Stimulated activated CD8-positive, alpha-beta memory T cell treated with anti-CD3 and anti-CD28 coated beads, Interleukin-12 subunit alpha, Interleukin-12 subunit beta, amount 100 ng/mL, for 24 hours (primary cell): ENCODE data around the gene ICAM5.
"Not testable (repeated sequence)": the region's sequence is repeated elsewhere in the genome, so short reads cannot be mapped to it uniquely, and the experiment has no call there.

ENCODE experiments used
- DNase-seq: peaks from one replicate; pipeline ENCODE4 v3.0.0-alpha.2; 2020; ENCODE audit errors: extremely low read depth

Gene ICAM5

DNA sequence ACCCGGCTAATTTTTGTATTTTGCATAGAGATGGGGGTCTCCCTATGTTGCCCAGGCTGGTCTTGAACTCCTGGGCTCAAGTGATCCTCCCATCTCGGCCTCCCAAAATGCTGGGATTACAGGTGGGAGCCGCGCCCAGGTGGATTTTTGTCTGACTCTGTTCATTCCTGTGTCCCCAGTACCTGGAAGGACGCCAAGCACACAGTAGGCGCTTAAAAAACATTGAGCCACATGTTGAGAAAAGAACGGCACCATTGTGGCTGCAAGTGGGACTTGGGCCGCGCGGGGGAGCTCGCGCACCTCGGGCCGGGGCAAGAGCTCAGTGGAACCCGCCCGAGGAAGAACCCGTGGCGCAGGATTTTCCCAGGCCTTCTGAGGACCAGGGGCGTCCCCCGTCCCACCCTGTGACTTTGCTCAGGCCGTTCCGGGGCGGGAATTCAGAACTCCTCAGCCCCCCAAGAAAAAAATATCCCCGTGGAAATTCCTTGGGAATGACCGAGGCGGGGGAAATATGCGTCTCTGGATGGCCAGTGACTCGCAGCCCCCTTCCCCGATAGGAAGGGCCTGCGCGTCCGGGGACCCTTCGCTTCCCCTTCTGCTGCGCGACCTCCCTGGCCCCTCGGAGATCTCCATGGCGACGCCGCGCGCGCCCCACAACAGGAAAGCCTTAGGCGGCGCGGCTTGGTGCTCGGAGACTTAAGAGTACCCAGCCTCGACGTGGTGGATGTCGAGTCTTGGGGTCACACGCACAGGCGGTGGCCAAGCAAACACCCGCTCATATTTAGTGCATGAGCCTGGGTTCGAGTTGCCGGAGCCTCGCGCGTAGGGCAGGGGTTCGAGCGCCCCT, 20.2 kb upstream of the ICAM5 start:
- no peak for DNase-seq

DNA sequence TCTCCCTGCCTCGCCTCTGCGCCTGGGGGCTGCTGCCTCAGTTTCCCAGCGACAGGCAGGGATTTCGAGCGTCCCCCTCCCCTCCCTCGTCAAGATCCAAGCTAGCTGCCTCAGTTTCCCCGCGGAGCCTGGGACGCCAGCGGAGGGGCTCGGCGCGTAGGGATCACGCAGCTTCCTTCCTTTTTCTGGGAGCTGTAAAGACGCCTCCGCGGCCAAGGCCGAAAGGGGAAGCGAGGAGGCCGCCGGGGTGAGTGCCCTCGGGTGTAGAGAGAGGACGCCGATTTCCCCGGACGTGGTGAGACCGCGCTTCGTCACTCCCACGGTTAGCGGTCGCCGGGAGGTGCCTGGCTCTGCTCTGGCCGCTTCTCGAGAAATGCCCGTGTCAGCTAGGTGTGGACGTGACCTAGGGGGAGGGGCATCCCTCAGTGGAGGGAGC, 19.6 kb upstream of the ICAM5 start:
- DNase-seq = no peak

DNA sequence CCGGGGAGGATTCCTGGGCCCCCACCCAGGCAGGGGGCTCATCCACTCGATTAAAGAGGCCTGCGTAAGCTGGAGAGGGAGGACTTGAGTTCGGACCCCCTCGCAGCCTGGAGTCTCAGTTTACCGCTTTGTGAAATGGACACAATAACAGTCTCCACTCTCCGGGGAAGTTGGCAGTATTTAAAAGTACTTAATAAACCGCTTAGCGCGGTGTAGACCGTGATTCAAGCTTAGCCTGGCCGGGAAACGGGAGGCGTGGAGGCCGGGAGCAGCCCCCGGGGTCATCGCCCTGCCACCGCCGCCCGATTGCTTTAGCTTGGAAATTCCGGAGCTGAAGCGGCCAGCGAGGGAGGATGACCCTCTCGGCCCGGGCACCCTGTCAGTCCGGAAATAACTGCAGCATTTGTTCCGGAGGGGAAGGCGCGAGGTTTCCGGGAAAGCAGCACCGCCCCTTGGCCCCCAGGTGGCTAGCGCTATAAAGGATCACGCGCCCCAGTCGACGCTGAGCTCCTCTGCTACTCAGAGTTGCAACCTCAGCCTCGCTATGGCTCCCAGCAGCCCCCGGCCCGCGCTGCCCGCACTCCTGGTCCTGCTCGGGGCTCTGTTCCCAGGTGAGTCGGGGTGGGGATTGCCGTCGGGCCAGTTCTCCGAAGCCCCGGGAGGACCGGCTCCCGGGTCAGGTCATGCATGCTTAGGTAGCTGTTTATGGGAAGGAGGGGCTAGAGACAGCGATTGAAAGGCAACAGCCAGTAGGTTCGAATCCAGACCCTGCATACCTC, 18.9 kb upstream of the ICAM5 start, which contains the start of gene ICAM1:
Gene ICAM1 (plus strand): TSS at position 505 of the 779 bp plus-strand sequence. CDS start 40 bp downstream, at position 545.
- no peak for DNase-seq

DNA sequence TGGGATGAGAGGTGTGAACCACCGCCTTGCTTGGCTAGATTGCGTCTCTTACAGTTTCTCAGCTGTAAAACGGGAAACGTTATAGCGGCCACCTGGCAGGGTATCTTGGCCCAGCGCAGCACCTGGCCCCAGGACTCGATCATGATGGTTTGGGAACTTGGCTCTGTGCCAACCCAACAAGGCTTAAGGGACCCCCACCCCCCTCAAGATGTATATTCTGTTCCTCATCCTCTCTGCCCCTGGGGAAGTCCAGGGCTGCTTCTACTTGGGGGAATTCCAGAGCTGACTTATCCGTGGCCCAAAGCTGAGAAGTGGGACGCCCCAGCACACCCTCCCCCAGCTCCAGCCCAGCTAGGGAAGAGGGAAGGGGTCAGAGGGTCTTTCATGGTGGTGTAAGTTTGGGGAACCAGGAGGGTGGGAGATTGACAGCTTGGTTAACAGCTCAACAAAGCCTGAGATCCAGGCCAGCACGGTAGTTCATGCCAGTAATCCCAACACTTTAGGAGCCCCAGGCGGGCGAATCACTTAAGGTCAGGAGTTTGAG, 18.1 kb upstream of the ICAM5 start:
- DNase-seq = no peak

DNA sequence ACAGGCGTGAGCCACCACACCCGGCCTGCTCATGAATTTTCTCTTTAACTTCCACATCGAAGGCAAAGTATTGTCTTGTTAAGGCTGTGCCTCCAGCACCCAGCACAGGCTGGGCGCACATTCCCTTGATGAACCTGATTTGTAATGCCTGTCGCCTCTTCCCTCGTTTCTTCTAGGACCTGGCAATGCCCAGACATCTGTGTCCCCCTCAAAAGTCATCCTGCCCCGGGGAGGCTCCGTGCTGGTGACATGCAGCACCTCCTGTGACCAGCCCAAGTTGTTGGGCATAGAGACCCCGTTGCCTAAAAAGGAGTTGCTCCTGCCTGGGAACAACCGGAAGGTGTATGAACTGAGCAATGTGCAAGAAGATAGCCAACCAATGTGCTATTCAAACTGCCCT, 15.2 kb upstream of the ICAM5 start:
- no peak for DNase-seq

DNA sequence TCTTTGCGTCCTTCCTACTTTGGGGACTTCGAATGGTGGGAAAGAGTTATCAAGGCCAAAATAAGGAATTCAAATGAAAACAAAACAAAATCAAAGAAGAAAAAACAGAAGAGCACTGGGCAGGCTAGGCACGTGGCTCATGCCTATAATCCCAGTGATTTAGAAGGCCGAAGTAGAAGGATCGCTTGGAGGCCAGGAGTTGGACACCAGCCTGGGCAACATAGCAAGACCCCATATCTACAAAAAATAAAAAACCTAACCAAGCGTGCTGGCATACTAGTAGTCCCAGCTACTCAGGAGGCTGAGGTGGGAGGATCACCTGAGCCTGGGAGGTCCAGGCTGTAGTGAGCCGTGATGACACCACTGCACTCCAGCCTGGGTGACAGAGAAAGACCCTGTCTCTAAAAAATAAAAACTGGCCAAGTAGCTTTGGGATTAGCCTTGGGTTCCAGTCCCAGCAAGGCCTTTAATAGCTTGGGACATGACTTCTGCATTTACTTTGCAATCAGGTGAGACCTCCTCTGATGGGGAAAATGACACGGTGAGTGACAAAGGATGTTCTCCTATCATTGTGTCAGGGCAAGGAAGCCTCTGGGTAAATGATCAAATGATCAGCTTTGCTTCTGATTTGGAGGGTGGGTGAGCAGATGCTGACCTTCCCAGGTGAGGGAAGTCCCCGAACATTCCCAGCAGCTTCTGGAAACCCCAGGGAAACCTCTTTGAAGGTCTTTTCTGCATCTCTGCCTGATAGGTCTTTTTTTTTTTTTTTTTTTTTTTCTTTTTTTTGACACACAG, 11.8 kb upstream of the ICAM5 start:
- no peak for DNase-seq

DNA sequence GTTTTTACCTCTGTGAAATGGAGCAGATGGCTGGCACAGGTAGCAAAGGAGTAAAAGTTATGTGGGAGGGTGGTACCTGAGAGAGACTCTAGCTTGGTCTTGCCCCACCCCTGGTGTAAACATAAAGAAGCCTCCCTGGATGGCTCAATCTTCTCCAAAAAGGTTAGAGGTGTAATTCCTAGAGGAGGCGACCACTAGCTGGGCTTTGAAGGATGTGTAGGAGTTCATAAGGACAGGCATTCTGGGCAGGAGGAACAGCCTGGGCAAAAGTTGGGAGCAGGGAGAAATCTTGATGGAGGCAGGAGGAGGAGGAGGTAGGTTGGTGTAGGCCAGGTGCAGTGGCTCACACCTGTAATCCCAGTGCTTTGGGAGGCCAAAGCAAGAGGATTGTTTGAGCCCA, 10.8 kb upstream of the ICAM5 start:
- no peak for DNase-seq

DNA sequence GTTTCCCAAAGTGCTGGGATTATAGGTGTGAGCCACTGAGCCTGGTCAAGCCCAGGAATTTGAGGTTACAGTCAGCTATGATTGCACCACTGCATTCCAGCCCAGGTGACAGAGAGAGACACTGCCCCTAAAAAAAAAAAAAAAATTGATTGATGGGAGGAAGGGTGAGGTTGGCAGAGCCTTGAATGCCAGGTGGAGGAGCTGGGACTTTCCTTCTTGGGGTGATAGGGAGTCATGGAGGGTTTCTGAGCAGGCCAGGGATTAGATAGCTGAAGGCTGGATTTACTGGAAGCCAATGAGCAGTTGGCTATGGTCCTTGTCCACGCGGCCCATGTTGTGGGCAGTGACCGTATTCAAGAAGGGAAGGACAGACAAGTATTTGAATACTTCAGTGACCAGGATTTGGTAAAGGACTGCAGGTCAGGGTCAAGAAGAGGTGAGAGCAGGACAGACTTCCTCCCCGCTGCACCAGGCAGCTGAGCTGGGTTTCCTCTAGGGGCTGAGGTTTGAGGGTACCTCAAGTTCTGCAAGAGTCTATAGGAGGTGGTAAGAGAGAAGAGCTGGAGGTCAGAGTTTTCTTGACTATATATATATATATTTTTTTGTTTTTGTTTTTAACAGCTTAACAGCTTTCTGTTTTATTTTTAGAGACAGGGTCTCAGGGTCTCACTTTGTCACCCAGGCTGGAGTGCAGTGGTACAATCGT, 9.9 kb upstream of the ICAM5 start:
- DNase-seq = no peak

DNA sequence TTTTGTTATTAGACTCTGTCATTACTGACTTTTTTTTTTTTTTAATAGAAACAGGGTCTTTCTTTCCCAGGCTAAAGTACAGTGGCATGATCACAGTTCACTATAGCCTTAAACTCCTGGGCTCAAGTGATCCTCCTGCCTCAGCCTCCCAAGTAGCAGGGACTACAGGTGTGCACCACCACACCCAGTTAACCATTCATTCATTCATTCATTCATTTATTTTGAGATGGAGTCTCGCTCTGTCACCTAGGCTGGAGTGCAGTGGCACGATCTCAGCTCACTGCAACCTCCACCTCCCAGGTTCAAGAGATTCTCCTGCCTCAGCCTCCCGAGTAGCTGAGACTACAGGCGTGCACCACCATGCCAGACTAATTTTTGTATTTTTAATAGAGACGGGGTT, 7.7 kb upstream of the ICAM5 start:
- not testable (repeated sequence) for DNase-seq

DNA sequence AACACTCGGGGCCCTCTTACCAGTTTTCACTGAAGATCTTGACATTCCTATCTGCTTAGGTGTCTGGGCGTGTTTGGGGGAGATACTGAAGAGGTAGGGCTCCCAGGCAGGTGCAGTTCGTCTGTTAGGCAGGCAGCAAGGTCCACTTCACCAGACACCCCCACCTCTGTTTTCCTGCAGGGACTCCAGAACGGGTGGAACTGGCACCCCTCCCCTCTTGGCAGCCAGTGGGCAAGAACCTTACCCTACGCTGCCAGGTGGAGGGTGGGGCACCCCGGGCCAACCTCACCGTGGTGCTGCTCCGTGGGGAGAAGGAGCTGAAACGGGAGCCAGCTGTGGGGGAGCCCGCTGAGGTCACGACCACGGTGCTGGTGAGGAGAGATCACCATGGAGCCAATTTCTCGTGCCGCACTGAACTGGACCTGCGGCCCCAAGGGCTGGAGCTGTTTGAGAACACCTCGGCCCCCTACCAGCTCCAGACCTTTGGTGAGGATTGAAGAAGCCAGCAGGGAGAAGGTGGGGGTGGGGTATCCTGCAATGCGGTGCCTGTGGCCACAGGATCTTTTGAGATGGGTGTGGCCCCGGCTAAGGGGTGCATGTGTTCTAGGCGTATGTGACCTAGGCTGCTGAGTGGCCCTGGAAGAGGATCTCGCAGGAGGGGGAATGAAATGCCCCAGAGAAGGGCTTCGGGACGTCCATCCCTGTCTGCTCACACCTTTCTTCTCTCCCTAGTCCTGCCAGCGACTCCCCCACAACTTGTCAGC, 6.3 kb upstream of the ICAM5 start:
- no peak for DNase-seq

DNA sequence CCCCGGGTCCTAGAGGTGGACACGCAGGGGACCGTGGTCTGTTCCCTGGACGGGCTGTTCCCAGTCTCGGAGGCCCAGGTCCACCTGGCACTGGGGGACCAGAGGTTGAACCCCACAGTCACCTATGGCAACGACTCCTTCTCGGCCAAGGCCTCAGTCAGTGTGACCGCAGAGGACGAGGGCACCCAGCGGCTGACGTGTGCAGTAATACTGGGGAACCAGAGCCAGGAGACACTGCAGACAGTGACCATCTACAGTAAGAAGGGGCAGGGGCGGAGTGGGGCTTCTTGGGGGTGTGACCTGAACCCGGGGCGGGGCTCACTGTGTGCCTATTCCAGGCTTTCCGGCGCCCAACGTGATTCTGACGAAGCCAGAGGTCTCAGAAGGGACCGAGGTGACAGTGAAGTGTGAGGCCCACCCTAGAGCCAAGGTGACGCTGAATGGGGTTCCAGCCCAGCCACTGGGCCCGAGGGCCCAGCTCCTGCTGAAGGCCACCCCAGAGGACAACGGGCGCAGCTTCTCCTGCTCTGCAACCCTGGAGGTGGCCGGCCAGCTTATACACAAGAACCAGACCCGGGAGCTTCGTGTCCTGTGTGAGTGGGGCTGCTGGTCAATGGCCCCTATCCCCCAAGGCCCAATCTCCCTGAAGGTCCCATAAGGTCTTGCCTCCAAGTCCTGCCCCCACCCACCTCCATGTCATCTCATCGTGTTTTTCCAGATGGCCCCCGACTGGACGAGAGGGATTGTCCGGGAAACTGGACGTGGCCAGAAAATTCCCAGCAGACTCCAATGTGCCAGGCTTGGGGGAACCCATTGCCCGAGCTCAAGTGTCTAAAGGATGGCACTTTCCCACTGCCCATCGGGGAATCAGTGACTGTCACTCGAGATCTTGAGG, 5.4 kb upstream of the ICAM5 start:
- no peak for DNase-seq

DNA sequence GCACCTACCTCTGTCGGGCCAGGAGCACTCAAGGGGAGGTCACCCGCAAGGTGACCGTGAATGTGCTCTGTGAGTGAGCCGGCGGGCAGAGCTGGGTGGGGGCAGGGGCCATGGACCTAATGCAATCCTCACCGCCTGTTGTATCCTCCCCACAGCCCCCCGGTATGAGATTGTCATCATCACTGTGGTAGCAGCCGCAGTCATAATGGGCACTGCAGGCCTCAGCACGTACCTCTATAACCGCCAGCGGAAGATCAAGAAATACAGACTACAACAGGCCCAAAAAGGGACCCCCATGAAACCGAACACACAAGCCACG, 4.8 kb upstream of the ICAM5 start:
- DNase-seq = no peak

DNA sequence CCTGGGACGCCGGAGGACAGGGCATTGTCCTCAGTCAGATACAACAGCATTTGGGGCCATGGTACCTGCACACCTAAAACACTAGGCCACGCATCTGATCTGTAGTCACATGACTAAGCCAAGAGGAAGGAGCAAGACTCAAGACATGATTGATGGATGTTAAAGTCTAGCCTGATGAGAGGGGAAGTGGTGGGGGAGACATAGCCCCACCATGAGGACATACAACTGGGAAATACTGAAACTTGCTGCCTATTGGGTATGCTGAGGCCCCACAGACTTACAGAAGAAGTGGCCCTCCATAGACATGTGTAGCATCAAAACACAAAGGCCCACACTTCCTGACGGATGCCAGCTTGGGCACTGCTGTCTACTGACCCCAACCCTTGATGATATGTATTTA, 4.4 kb upstream of the ICAM5 start:
- no peak for DNase-seq

DNA sequence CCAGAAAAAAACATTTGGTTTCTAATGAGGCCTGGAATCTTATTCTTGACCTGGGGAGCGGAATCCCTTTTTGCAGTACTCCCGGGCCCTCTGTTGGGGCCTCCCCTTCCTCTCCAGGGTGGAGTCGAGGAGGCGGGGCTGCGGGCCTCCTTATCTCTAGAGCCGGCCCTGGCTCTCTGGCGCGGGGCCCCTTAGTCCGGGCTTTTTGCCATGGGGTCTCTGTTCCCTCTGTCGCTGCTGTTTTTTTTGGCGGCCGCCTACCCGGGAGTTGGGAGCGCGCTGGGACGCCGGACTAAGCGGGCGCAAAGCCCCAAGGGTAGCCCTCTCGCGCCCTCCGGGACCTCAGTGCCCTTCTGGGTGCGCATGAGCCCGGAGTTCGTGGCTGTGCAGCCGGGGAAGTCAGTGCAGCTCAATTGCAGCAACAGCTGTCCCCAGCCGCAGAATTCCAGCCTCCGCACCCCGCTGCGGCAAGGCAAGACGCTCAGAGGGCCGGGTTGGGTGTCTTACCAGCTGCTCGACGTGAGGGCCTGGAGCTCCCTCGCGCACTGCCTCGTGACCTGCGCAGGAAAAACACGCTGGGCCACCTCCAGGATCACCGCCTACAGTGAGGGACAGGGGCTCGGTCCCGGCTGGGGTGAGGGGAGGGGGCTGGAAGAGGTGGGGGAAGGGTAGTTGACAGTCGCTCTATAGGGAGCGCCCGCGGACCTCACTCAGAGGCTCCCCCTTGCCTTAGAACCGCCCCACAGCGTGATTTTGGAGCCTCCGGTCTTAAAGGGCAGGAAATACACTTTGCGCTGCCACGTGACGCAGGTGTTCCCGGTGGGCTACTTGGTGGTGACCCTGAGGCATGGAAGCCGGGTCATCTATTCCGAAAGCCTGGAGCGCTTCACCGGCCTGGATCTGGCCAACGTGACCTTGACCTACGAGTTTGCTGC, 2.7 kb upstream of the ICAM5 start, which contains the start of gene ICAM4:
Gene ICAM4 (plus strand): TSS at position 153 of the 935 bp plus-strand sequence. CDS start 58 bp downstream, at position 211.
- no peak for DNase-seq

DNA sequence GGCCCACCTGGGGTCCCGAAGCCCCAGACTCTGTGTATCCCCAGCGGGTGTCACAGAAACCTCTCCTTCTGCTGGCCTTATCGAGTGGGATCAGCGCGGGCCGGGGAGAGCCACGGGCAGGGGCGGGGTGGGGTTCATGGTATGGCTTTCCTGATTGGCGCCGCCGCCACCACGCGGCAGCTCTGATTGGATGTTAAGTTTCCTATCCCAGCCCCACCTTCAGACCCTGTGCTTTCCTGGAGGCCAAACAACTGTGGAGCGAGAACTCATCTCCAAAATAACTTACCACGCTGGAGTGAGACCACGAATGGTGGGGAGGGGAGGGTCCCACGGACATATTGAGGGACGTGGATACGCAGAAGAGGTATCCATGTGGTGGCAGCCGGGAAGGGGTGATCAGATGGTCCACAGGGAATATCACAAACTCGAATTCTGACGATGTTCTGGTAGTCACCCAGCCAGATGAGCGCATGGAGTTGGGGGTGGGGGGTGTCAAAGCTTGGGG, 1.0 kb upstream of the ICAM5 start:
- DNase-seq = no peak

DNA sequence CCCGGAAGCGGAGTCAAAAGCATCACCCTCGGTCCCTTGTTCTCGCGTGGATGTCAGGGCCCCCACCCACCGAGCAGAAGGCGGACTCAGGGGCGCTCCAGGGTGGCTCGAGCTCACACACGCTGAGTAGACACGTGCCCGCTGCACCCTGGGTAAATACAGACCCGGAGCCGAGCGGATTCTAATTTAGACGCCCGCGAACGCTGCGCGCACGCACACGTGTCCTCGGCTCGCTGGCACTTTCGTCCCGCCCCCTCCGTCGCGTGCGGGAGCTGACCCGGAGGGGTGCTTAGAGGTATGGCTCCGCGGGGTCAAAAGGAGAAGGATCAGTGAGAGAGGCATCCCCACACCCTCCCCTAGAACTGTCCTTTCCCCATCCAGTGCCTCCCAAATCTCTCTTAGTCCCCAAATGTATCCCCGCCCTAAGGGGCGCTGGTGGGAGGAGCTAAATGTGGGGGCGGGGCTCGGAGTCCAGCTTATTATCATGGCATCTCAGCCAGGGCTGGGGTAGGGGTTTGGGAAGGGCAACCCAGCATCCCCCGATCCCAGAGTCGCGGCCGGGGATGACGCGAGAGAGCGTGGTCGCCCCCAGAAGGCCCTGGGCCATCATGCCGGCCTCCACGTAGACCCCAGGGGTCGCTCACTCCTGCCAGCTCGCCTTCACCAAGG, 451 bp upstream of the ICAM5 start:
- DNase-seq = no peak

DNA sequence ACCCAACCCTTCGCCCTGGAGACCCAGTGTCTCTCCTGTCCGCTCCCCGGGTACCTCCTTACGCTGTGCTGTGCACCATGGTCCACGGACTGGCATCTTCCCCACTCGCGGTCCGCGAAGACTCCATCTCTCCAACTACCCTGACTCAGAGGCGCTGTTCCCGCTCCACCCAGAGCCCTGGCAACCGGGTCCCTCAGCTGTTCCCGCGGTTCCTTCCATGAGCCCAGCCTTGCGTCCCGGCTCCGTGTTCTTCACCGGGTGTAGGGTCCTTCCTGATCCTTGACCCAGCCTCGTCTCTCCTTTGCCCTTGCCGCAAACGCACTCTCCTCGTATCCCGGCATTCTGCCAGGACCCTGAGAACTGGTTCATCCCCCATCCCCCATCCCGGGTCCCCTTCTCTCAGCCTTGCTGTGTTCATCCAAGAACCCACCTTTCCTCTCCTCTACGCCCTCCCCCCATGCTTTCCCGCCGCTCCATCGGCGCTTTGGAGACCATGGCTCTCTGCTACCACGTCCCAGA, 664 bp downstream of the ICAM5 start:
- no peak for DNase-seq
